ENCODE results near the gene KDM4C.

Gene KDM4C

GRCh38 chr9:6852243-6852963 lies 94.6 kb downstream of the KDM4C start:
- no peak for DNase-seq (ENCODE audit: low read depth)
- no peak for TF ChIP-seq CTCF (IDR thresholded peaks at IDR 0.05; ENCODE audit: insufficient read depth, low read depth, low read length, missing control alignments)

GRCh38 chr9:6855860-6856259 lies 98.1 kb downstream of the KDM4C start:
- H3K4me3 ChIP-seq (ENCODE audit: low read depth, low read length) = no peak overlapping the region
- DNase-seq (ENCODE audit: low read depth) = no peak
- no peak for TF ChIP-seq CTCF (IDR thresholded peaks at IDR 0.05; ENCODE audit: insufficient read depth, low read depth, low read length, missing control alignments)

More at GRCh38 chr9:6852243-6852963, 94.6 kb downstream of the KDM4C start:
- H3K4me3 ChIP-seq (ENCODE audit: low read depth, low read length) = no peak overlapping the region

- no peak overlapping the region for H3K4me3 ChIP-seq (ENCODE audit: low read depth, low read length)
- no peak for DNase-seq (ENCODE audit: low read depth)
- no peak for TF ChIP-seq CTCF (IDR thresholded peaks at IDR 0.05; ENCODE audit: insufficient read depth, low read depth, low read length, missing control alignments)
Measured at GRCh38 chr9:6864102-6864501, 106.3 kb downstream of the KDM4C start.

- H3K4me3 ChIP-seq (ENCODE audit: low read depth, low read length) = no peak overlapping the region
- TF ChIP-seq CTCF (IDR thresholded peaks at IDR 0.05; ENCODE audit: insufficient read depth, low read depth, low read length, missing control alignments) = no peak
- no peak for DNase-seq (ENCODE audit: low read depth)
Measured at GRCh38 chr9:6869081-6869948, 111.5 kb downstream of the KDM4C start.

- H3K4me3 ChIP-seq (ENCODE audit: low read depth, low read length) = no peak overlapping the region
- TF ChIP-seq CTCF (IDR thresholded peaks at IDR 0.05; ENCODE audit: insufficient read depth, low read depth, low read length, missing control alignments) = no peak
- DNase-seq (ENCODE audit: low read depth) = no peak
Measured at GRCh38 chr9:6870149-6870548, 112.4 kb downstream of the KDM4C start.

- DNase-seq (ENCODE audit: low read depth) = no peak
- H3K4me3 ChIP-seq (ENCODE audit: low read depth, low read length) = no peak overlapping the region
- TF ChIP-seq CTCF (IDR thresholded peaks at IDR 0.05; ENCODE audit: insufficient read depth, low read depth, low read length, missing control alignments) = no peak
Measured at GRCh38 chr9:6870650-6871477, 113.1 kb downstream of the KDM4C start.
